Body of pancreas (tissue), 4 donors: ENCODE data around the gene COL8A1. TPM values are rescaled to one million over a fixed set of nuclear protein-coding genes. Genes with fewer than 3 reads are reported as not detected.
A peak's percentile ranks its signal among the peaks of the same experiment; 100 is the strongest.
"Not testable (repeated sequence)": the region's sequence is repeated elsewhere in the genome, so short reads cannot be mapped to it uniquely, and the experiment has no call there.

ENCODE experiments used
- ATAC-seq: fragments of 150-250 bp; one replicate; pipeline ENCODE4 v1.9.1; 2016
- DNase-seq, 4 donors: peaks; one replicate each; pipeline ENCODE4 v3.0.0-alpha.2; 2019
- H3K27ac ChIP-seq, 4 donors: fragments of 200-600 bp; sonication (generic); 1 replicate in 3 of 4; 2 replicates in 1 of 4; pipeline versions ENCODE4 v1.5.1 to v1.6.1; 2016 to 2019; ENCODE audit warnings: mild to moderate bottlenecking in 1 of 4, mixed read lengths in 1 of 4, moderate library complexity in 1 of 4
- H3K27me3 ChIP-seq, 2 donors: fragments of 200-600 bp; sonication (generic); one replicate each; pipeline ENCODE4 v1.6.0; 2016; ENCODE audit warnings: mild to moderate bottlenecking in 1 of 2
- H3K36me3 ChIP-seq, 2 donors: fragments of 200-600 bp; sonication (generic); replicated peaks in 1 of 2; 2 replicates each; pipeline ENCODE4 v1.5.1; 2016; ENCODE audit warnings: low read depth in 2 of 2; ENCODE audit not compliant: insufficient read depth in 1 of 2
- H3K4me1 ChIP-seq: fragments of 200-600 bp; sonication (generic); one replicate; pipeline ENCODE4 v1.6.0; 2016
- H3K4me3 ChIP-seq, 2 donors: fragments of 200-600 bp; sonication (generic); 1 replicate in 1 of 2; 2 replicates in 1 of 2; pipeline ENCODE4 v1.5.1; 2016 to 2019
- H3K9me3 ChIP-seq, 3 donors: fragments of 200-600 bp; sonication (generic); 1 replicate in 2 of 3; 2 replicates in 1 of 3; pipeline ENCODE4 v1.5.1; 2016
- POLR2A ChIP-seq, 3 donors: fragments of 450-650 bp; IDR thresholded peaks; one replicate each; pipeline ENCODE4 v1.6.1; 2016; ENCODE audit warnings: antibody characterized with exemption in 3 of 3, mild to moderate bottlenecking in 2 of 3
- WGBS, 2 donors: methylation state at CpG; one replicate each; pipeline ENCODE4 v1.1.5; 2017; 5-methylcytosine and 5-hydroxymethylcytosine counted together
- intact Hi-C: fragments of 100-400 bp; cut with DNase I; formaldehyde crosslinking; loops from one replicate; pipeline ENCODE4 v1.15.1; 2023
- total RNA-seq, 2 donors: library from RNA; depleted of rRNA; stranded (reverse); fragments of >200 nt; gene quantifications; one replicate each; pipeline ENCODE4 v1.1.0, GENCODE V29; 2016
- TF ChIP-seq, protein P1 (sequence below), 7 experiments: fragments of 450-650 bp in 4 of 7; fragments of 200-600 bp in 3 of 7; sonication (generic) in 3 of 7; IDR thresholded peaks; one replicate each; pipeline ENCODE4 v1.5.1; 2016 to 2019; ENCODE audit warnings: antibody characterized with exemption in 7 of 7

The COL8A1 gene
- total RNA-seq, 2 donors from 2014 or later, result 0.99 to 5.4 TPM

DNA sequence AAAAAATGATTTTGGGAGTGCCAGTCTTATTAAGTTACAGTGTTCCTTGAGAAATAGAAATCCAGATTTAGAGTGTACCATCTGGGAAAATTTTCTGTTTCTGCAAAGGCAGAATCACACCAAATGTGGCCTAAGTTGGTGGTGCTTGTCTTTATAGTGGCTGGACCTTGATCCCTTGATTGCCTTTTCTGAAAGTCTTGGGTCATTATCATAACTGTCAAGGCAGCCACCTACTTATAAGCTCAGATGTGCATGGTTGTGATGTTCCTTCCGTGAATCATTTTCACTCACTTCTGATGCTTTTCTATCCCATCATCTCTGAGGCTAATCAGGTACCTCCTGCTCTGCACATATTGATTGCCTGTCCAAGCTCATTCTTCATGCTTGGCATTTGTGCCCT, 199.3 kb downstream of the COL8A1 start:
- WGBS, 2 donors, result 91 to 92% methylated on average over 1 of the region's 1 CpG
- ATAC-seq (no peak), DNase-seq (no peak)
- no peak overlapping the region for H3K4me3 ChIP-seq
- H3K27me3 ChIP-seq, result no peaks in the 10 kb centered on the region
- H3K9me3 ChIP-seq, result no peaks in the 10 kb centered on the region
- no peaks in the 10 kb centered on the region for H3K36me3 ChIP-seq
- intact Hi-C loops, result no loop called here
- TF ChIP-seq, protein P1, sequence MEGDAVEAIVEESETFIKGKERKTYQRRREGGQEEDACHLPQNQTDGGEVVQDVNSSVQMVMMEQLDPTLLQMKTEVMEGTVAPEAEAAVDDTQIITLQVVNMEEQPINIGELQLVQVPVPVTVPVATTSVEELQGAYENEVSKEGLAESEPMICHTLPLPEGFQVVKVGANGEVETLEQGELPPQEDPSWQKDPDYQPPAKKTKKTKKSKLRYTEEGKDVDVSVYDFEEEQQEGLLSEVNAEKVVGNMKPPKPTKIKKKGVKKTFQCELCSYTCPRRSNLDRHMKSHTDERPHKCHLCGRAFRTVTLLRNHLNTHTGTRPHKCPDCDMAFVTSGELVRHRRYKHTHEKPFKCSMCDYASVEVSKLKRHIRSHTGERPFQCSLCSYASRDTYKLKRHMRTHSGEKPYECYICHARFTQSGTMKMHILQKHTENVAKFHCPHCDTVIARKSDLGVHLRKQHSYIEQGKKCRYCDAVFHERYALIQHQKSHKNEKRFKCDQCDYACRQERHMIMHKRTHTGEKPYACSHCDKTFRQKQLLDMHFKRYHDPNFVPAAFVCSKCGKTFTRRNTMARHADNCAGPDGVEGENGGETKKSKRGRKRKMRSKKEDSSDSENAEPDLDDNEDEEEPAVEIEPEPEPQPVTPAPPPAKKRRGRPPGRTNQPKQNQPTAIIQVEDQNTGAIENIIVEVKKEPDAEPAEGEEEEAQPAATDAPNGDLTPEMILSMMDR (IDR thresholded peaks at IDR 0.05), result no peak
- no peak for TF ChIP-seq POLR2A (IDR thresholded peaks at IDR 0.05)
- no peak overlapping the region for H3K27ac ChIP-seq
- H3K4me1 ChIP-seq, result peaks cover 24% of the 10 kb centered on the region

DNA sequence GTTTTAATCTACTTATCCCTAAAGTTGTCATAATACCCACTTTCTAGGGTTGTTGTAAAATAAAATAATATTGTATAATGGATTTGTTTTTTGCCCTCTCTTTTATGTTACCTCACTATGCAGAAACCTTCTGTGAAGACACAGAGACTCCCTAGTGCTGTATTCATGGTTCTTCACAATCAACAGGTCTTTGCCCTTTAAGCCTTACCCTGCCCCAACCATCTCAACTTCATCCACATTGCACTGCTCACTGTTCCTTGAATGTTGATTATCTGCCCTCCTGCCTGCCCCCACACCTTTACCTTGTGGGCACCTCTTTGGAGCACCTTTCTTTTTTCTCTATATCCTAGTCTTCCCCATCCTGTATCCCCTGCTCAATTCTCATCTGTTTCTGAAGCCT, 200.4 kb downstream of the COL8A1 start:
- ATAC-seq, result no peak
- Histone ChIP-seq H3K27me3 (no peaks in the 10 kb centered on the region), H3K9me3 (no peaks in the 10 kb centered on the region), H3K36me3 (no peaks in the 10 kb centered on the region), H3K4me3 (no peak overlapping the region), H3K27ac (no peak overlapping the region), H3K4me1 (peaks cover 28% of the 10 kb centered on the region)
- DNase-seq, result no peak
- no peak for TF ChIP-seq POLR2A (IDR thresholded peaks at IDR 0.05)
- TF ChIP-seq, protein P1 (IDR thresholded peaks at IDR 0.05), result no peak
- intact Hi-C loops, result no loop called here

DNA sequence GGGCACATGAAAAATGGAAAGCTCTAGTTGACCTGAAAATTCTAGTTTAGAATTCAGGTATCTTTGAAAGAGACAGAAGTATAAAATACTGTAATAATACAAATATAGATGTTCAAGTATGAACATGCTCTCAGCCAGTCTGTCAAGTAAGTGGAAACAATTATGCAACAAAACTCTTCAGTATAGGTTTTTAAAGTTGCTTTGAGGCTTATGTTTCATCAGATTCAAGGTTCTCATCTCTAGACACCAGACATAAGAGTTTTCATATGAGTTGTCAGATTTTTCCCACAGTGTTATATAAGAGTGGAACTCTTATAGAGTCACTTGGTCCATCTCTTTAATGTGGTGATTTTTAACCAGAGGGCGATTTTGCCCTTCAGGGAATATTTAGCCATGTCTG, 201.2 kb downstream of the COL8A1 start:
- Histone ChIP-seq H3K27me3 (no peaks in the 10 kb centered on the region), H3K4me3 (no peak overlapping the region), H3K36me3 (no peaks in the 10 kb centered on the region), H3K27ac (no peak overlapping the region), H3K4me1 (peaks cover 35% of the 10 kb centered on the region), H3K9me3 (no peaks in the 10 kb centered on the region)
- ATAC-seq (no peak), DNase-seq (no peak)
- intact Hi-C loops, result no loop called here
- WGBS, 2 donors, result 75 to 100% methylated on average over 1 of the region's 1 CpG
- TF ChIP-seq, protein P1 (IDR thresholded peaks at IDR 0.05), result no peak
- no peak for TF ChIP-seq POLR2A (IDR thresholded peaks at IDR 0.05)

DNA sequence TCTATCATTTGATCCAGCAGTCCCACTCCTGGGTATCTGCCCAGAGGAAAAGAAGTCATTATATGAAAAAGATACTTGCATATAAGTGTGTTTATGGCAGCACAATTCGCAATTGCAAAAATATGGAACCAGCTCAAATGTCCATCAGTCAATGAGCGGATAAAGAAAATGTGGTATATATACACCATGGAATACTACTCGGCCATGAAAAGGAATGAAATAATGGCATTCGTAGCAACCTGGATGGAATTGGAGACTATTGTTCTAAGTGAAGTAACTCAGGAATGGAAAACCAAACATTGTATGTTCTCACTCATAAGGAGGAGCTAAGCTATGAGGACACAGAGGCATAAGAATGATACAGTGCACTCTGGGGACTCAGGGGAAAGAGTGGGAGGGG, 203.6 kb downstream of the COL8A1 start:
- 96 to 97% methylated on average over 4 of the region's 4 CpGs for WGBS, 2 donors
- H3K36me3 ChIP-seq, H3K27ac ChIP-seq, DNase-seq, H3K9me3 ChIP-seq, H3K4me3 ChIP-seq, intact Hi-C loops, ATAC-seq, H3K27me3 ChIP-seq: not testable (repeated sequence)
- peaks cover 28% of the 10 kb centered on the region for H3K4me1 ChIP-seq

DNA sequence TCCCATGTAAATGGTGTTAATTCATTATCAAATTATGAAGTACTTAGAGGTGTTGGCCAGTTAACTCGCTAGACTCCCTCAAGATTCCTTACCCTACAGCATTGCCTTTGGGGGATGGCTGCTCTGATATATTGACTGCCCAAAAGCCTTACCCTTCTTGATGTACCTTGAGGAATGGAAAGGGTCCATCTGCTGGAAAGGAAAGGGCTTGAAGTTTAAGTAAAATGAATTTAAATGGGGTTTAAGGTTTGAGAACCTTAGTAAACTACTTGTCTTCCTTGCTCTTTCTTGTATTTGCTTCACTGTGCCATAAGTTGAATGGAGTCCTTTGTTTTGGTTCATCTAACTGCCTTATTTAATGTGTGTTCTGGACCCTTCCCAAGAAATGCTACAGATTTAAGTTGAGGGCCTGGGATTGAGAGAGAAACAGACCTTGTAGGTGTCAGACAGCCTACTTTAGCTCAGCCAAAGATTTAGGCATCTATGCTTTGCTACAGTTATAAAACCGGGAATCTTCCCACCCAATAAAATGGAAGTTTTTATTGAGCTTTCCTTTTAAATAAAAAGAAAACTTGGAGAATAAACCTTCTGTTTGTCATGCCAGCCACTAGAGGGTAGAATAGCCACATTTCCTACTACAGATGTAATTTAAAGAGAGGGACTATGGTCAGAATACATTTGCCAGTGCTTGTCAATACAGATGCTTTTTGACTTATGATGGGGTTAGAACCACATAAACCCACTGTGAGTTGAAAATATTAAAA, 204.6 kb downstream of the COL8A1 start:
- Histone ChIP-seq H3K4me1 (peaks cover 28% of the 10 kb centered on the region), H3K4me3 (no peak overlapping the region), H3K27ac (peak overlapping the region; percentile 27 to 67 (median 52)), H3K9me3 (no peaks in the 10 kb centered on the region), H3K36me3 (no peaks in the 10 kb centered on the region), H3K27me3 (no peaks in the 10 kb centered on the region)
- intact Hi-C loops, result no loop called here
- 51 to 54% methylated on average over 2 of the region's 2 CpGs for WGBS, 2 donors
- TF ChIP-seq, protein P1 (IDR thresholded peaks at IDR 0.05), result peak; percentile 54 to 87 (median 71)
- TF ChIP-seq POLR2A (IDR thresholded peaks at IDR 0.05), result no peak
- ATAC-seq (peak; percentile 84), DNase-seq (peak in 1 of 4 donors; percentile 20)
